NCI-H1417 (cell line): ENCODE results near the gene DGCR8.
"Not testable (repeated sequence)": the region's sequence is repeated elsewhere in the genome, so short reads cannot be mapped to it uniquely, and the experiment has no call there.

Experiments used
- DNase-seq, 3 experiments: peaks; one replicate each; lab custom pipeline; 2025; lab: John Stamatoyannopoulos, UW

The DGCR8 gene

DNA sequence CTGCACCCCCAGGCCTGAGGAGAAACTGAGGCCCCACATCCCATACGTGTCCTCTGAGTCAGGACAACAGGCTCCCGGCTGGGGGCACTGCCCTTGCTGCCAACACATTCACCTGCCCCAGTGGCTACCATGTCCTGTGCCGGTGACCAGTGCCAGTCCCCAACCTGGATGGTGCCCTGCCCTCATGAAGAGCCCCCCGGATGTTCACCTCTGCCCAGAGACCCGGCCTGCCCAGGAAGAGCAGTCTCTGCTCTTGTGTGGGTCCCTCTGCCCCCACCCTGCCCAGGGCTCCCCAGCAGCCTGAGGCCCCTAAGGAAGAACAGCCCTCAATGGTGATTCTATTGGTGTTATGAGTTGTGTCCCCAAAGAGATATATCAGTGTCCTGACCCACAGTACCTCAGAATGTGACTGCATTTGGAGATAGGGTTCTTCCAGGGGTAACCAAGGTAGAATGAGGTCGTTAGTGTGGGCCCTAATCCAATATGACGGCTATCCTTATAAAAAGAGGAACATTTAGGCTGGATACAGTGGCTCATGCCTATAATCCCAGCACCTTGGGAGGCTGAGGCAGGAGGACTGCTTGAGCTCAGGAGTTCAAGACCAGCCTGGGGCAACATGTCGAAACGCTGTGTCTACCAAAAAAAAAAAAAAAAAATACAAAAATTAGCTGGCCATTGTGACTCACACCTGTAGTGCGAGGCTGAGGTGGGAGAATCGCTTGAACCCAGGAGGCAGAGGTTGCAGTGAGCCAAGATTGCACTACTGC, 13.2 kb upstream of the DGCR8 start:
- DNase-seq: no peak

DNA sequence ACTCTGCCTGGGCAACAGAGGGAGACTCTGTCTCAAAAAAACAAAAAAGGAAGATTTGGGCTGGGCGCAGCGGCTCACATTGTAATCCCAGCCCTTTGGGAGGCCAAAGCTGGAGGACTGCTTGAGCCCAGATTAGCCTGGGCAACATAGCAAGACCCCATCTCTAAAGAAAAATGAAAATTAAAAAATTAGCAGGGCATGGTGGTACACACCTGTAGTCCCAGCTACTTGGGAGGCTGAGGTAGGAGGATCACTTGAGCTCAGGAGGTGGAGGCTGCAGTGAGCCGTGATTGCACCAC, 12.7 kb upstream of the DGCR8 start:
- not testable (repeated sequence) for DNase-seq

DNA sequence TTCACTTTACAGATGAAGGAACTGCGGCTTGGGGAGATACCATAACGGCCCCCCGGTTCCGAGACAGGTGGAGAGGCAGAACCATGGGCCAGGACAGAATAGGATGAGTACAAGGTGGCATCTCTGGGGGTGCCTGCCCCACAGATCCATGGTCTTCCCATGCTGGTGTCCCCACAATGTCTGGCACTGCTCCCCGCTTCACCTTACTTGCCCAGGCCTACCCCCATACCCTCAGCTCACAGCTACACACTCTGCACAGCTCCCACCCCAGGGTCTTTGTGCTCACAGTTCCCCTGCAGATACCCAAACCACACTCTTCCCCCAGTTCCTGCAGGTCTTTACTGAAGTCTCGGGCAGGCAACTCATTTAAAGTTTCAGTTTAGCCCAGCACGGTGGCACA, 11.4 kb upstream of the DGCR8 start:
- no peak for DNase-seq

- DNase-seq: no peak
Observed at GRCh38 chr22:20069331-20070042, 10.6 kb upstream of the DGCR8 start.

GRCh38 chr22:20071524-20071972, 8.5 kb upstream of the DGCR8 start:
- DNase-seq: no peak

GRCh38 chr22:20076627-20077172, 3.3 kb upstream of the DGCR8 start:
- no peak for DNase-seq

DNA sequence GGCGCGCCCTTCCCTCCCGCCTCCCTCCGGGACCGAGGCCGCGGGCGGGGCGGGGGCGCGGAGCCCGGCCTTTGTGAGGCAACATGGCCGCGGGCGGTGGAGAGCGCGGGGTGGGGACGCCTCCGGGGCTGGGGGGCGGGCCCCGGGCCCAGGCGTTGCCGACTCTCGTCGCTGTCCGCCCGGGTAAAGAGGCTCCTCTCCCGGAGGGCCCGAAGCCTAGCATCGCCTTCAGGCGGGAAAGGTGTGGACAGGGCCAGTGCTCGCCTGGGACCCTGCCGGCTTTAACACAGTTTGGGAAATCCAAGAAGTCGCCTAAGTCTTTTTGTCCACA, 369 bp downstream of the DGCR8 start:
- peak; percentile 58 to 87 (median 73) for DNase-seq

- peak in 2 of 3 experiments; percentile 35 to 66 for DNase-seq
Observed at GRCh38 chr22:20080776-20081654, 974 bp downstream of the DGCR8 start.

- no peak for DNase-seq
Observed at GRCh38 chr22:20083157-20083890, 3.3 kb downstream of the DGCR8 start.

- DNase-seq: no peak
Observed at GRCh38 chr22:20083891-20084546, 4.0 kb downstream of the DGCR8 start.

GRCh38 chr22:20084547-20085413, 4.7 kb downstream of the DGCR8 start:
- DNase-seq: peak in 1 of 3 experiments; percentile 11

GRCh38 chr22:20085651-20086050, 5.6 kb downstream of the DGCR8 start:
- DNase-seq: no peak

DNA sequence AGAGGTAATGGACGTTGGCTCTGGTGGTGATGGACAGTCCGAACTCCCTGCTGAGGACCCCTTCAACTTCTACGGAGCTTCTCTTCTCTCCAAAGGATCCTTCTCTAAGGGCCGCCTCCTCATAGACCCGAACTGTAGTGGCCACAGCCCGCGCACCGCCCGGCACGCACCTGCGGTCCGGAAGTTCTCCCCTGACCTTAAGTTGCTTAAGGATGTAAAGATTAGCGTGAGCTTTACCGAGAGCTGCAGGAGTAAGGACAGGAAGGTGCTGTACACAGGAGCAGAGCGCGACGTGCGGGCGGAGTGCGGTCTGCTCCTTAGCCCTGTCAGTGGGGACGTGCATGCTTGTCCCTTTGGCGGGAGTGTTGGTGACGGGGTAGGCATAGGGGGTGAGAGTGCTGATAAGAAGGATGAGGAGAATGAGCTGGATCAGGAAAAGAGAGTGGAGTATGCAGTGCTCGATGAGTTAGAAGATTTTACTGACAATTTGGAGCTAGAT, 6.1 kb downstream of the DGCR8 start:
- no peak for DNase-seq

GRCh38 chr22:20086763-20087162, 6.7 kb downstream of the DGCR8 start:
- DNase-seq: peak in 1 of 3 experiments; percentile 3

GRCh38 chr22:20087319-20088262, 7.5 kb downstream of the DGCR8 start:
- no peak for DNase-seq

DNA sequence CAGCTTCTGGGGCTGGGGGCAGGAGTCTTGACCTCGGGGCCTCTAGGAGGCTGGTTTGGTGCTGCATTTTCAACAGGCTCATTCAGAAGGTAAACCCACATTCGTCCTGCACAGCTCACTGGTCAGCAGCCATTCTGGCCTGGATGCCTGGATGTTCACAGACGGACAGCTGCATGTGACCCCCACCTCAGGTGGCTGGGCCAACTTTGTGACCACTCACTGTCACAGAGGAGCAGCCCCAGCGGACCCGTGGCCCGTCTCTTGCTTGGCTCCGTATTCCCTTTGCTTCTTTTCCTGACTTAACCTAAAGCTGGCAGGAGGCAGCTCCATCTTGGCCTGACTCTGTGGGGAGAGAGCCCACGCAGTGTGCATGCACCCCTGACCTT, 8.2 kb downstream of the DGCR8 start:
- DNase-seq: no peak

DNA sequence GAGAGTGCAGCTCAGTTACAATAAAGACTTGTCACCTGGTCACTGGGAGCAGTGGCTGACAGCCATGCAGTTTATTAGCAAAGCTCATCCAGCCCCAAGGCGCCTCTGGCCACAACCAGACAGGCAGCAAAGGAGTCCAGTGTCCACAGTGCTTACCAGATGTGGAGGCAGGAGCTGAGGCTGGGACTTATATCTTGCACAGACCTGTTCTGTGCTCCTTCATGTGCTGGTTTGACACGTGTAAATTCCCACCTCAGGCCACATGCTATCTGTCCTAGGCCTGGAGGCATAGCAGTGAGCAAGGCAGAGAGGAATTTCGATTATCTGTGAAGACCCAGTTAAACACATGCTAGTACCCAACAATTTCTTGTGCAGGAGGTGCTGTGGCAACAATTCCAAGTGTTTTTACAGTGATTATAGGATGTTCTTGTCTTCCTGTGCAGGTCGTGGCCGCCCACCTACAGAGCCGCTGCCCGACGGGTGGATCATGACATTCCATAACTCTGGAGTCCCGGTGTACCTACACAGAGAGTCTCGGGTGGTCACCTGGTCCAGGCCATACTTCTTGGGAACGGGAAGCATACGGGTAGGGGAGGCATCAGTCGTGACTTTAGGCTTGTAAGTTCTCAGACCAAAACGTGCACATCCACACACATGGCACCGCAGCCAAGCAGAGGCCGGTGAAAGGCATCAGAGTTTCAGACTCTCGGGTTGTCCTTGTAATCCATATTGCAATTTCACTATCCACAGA, 9.4 kb downstream of the DGCR8 start:
- no peak for DNase-seq
